ENCODE measurements around the gene NOL4L. TPM values are rescaled to one million over a fixed set of nuclear protein-coding genes. Genes with fewer than 3 reads are reported as not detected.

Gene NOL4L
- total and polyA plus RNA-seq, 8 donors, result 3.8 to 54.0 (median 15.0) TPM

DNA sequence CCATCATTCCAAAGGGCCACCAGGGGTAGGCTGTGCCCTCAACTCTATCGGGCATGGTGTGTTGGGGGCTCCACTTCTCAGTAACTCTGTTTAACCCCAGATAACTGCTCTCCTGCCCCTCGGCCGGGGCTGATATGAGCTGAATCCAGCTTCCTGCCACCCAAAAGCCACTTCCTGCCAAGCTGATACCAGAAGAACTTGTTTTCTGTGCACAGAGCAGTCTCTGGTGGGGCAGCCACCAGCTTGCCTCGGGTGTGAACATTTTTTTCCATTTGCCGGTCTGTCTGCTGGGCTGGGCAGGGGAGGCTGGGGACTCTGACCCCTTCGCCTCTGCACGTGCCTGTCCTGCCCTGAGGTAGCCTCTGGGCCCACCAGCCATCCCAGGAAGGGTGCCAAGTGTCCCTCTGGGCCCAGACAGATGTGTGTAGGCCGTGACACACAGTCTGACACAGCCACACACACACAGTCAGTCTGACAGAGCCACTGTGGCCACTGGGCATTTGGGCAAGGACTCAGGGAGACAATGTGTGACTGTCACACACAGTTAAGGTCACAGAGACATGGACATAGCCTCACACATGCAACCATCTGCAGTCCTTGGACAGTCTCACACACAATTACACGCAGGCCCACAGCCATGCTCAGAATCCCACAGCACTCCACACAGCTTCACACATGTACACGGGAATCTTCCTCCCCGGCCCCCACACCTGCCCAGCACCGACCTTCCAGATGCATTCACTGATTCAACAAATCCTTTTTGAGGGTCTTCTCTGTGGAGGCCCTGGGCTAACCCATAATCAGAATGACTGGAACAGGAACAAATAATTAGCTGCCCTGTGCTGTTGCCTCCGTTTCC is 45.1 kb downstream of the NOL4L start:
- Histone ChIP-seq H3K4me1 (peaks cover 40 to 50% (median 45%) of the 10 kb centered on the region in 4 donors), H3K36me3 (no peaks in the 10 kb centered on the region), H3K4me3 (no peak overlapping the region), H3K27ac (peak overlapping the region; percentile 31 to 82 (median 66)), H3K27me3 (peaks cover 0 to 5% (median 0%) of the 10 kb centered on the region in 3 donors), H3K9me3 (no peaks in the 10 kb centered on the region)
- peak; percentile 56 to 78 for DNase-seq
- 52 to 69% (median 54%) methylated on average over 10 to 13 of the region's 13 CpGs for WGBS, 5 donors
- intact Hi-C loops (cut with DNase I; ENCODE audit: low total_unique reads), result no loop called here
- no peak for TF ChIP-seq EP300 (IDR thresholded peaks at IDR 0.05)
- peak in 1 of 3 donors; percentile 8 for TF ChIP-seq POLR2AphosphoS5 (IDR thresholded peaks at IDR 0.05)
- TF ChIP-seq POLR2A (IDR thresholded peaks at IDR 0.05), result no peak
- no peak for TF ChIP-seq CTCF (IDR thresholded peaks at IDR 0.05)

DNA sequence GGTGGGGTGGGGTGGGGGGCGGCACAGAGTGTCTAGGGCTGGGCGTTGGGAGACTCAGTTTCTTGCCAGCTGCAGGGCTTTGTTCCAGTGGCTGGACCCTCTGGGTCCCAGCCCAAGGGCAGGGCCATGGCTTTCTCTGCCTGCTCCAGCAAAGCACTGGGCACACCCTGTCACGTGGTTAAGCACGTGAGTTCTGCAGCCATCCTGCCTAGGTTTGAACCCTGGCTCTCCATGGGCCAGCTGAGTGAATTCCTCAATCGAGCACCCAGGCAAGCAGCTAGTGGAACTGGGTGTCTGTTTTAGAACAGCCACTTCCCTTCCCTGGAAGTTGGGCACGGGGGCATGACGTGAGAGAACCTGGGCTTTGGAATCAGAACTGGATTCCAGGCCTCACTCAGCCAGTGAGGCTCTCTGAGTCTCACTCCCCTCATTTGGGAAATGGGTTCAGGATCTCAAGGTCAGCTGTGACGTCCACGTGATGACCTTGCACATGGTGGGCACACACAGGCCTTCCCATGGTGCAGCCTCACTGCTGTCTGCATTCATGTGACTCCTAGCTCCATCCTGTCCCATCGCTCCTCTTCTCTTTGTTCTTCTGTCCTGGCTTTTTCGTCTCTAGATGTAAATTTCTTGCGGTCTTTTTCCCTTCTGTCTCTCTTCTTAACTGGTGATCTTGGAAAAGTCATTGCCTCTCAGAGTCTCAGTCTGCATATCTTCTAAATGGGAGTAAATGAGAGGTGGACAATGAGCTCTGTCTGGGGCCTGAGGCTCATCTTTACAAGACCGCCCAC is 45.9 kb downstream of the NOL4L start:
- Histone ChIP-seq H3K27ac (peak overlapping the region; percentile 41 to 82 (median 66)), H3K4me1 (peaks cover 40 to 50% (median 45%) of the 10 kb centered on the region in 4 donors), H3K9me3 (no peaks in the 10 kb centered on the region), H3K27me3 (peaks cover 0 to 5% (median 0%) of the 10 kb centered on the region in 3 donors), H3K36me3 (no peaks in the 10 kb centered on the region), H3K4me3 (no peak overlapping the region)
- intact Hi-C loops (cut with DNase I; ENCODE audit: low total_unique reads), result no loop called here
- 61 to 76% (median 63%) methylated on average over 12 to 13 of the region's 13 CpGs for WGBS, 5 donors
- TF ChIP-seq POLR2A (IDR thresholded peaks at IDR 0.05), result no peak
- TF ChIP-seq EP300 (IDR thresholded peaks at IDR 0.05), result no peak
- peak in 1 of 2 donors; percentile 70 for DNase-seq

- intact Hi-C loops (cut with DNase I; ENCODE audit: low total_unique reads), result no loop called here
- Histone ChIP-seq H3K36me3 (no peaks in the 10 kb centered on the region), H3K4me3 (peak overlapping the region in 1 of 4 donors; percentile 9), H3K4me1 (peaks cover 40 to 50% (median 45%) of the 10 kb centered on the region in 4 donors), H3K9me3 (no peaks in the 10 kb centered on the region), H3K27ac (peak overlapping the region; percentile 41 to 82 (median 66)), H3K27me3 (peaks cover 0 to 5% (median 0%) of the 10 kb centered on the region in 3 donors)
- 18 to 40% (median 24%) methylated on average over 14 to 16 of the region's 16 CpGs for WGBS, 5 donors
- TF ChIP-seq EP300 (IDR thresholded peaks at IDR 0.05) (no peak), POLR2A (IDR thresholded peaks at IDR 0.05) (no peak), POLR2AphosphoS5 (IDR thresholded peaks at IDR 0.05) (no peak)
- peak in 1 of 2 donors; percentile 71 for DNase-seq
Observed at GRCh38 chr20:32538526-32538939, 46.6 kb downstream of the NOL4L start.

DNA sequence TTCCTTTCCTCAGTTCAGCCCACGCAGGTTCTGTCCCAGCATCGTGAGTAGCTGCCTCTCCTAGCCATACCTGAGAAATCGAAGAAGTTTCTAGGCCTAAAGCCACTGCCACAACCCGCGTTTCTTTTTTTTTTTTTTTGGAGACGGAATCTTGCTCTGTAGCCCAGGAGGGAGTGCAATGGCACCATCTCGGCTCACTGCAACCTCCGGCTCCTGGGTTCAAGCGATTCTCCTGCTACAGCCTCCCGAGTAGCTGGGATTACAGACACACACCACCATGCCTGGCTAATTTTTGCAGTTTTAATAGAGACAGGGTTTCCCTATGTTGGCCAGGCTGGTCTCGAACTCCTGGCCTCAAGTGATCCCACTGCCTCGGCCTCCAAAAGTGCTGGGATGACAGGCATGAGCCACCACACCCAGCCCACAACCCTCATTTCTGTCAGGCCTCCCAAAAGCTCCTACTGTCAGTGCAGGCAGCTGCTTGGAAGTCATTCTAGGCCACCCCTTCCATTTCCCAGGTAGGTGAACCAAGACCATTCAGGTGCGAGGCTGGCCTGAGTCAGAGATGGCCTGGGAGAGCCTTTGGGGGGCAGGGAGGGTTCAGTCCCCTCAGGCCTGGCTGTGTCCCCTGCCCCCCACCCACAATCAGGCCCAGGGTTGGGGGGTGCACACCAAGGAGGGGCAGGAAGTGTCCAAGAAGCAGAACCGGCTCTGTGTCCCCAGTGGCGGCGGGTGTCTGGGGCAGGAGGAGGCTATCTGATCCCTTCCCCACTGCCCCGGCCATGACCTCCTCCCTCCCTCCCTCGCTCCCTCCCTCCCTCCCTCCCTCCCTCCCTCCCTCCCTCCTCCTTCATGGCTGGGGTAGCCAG is 47.2 kb downstream of the NOL4L start:
- Histone ChIP-seq H3K4me3 (peak overlapping the region in 3 of 4 donors; percentile 58 to 68 (median 66)), H3K36me3 (no peaks in the 10 kb centered on the region), H3K27ac (peak overlapping the region; percentile 56 to 82 (median 75)), H3K4me1 (peaks cover 40 to 50% (median 45%) of the 10 kb centered on the region in 4 donors), H3K9me3 (no peaks in the 10 kb centered on the region), H3K27me3 (peaks cover 0 to 2% (median 0%) of the 10 kb centered on the region in 3 donors)
- 54 to 69% (median 61%) methylated on average over 16 to 17 of the region's 18 CpGs for WGBS, 5 donors
- peak in 1 of 2 donors; percentile 72 for DNase-seq
- no peak for TF ChIP-seq EP300 (IDR thresholded peaks at IDR 0.05)
- no peak for TF ChIP-seq CTCF (IDR thresholded peaks at IDR 0.05)
- TF ChIP-seq POLR2AphosphoS5 (IDR thresholded peaks at IDR 0.05), result no peak
- no peak for TF ChIP-seq POLR2A (IDR thresholded peaks at IDR 0.05)
- intact Hi-C loops (cut with DNase I; ENCODE audit: low total_unique reads), result no loop called here
